T-helper 1 cell treated with Interleukin-12 subunit alpha and Interleukin-12 subunit beta and Interleukin-4 antibody, amounts not matched to agents 30 μg/mL and 1 μg/mL, for 36 hours (primary cell): Measurements from ENCODE around the gene IRF8.
"Not testable (repeated sequence)": the region's sequence is repeated elsewhere in the genome, so short reads cannot be mapped to it uniquely, and the experiment has no call there.

ENCODE experiments used
- H3K27ac Mint-ChIP-seq: one replicate; pipeline ENCODE4 v1.8.0; 2021; ENCODE audit warnings: mild to moderate bottlenecking, mixed read lengths
- H3K27me3 Mint-ChIP-seq: one replicate; pipeline ENCODE4 v1.8.0; 2021; ENCODE audit warnings: low read depth, mixed read lengths
- H3K36me3 Mint-ChIP-seq: one replicate; pipeline ENCODE4 v1.8.0; 2021; ENCODE audit warnings: low read depth, mixed read lengths
- H3K4me1 Mint-ChIP-seq: one replicate; pipeline ENCODE4 v1.8.0; 2021; ENCODE audit warnings: low read depth, mixed read lengths
- H3K4me3 Mint-ChIP-seq: one replicate; pipeline ENCODE4 v1.8.0; 2021; ENCODE audit warnings: mild to moderate bottlenecking, moderate library complexity, mixed read lengths
- H3K9me3 Mint-ChIP-seq: one replicate; pipeline ENCODE4 v1.8.0; 2021; ENCODE audit warnings: mixed read lengths

Gene IRF8

GRCh38 chr16:85897382-85897781 lies 1.6 kb upstream of the IRF8 start:
- Mint-ChIP-seq H3K27me3 (peaks cover 28% of the 10 kb centered on the region), H3K4me3 (peak overlapping the region; percentile 6), H3K27ac (no peak overlapping the region), H3K4me1 (peaks cover 36% of the 10 kb centered on the region), H3K9me3 (no peaks in the 10 kb centered on the region), H3K36me3 (no peaks in the 10 kb centered on the region)

- no peaks in the 10 kb centered on the region for H3K9me3 Mint-ChIP-seq
These were observed 482 bp downstream of the IRF8 start for GRCh38 chr16:85899444-85899843.

GRCh38 chr16:85900027-85900792 lies 1.2 kb downstream of the IRF8 start:
- Mint-ChIP-seq H3K36me3 (peaks cover 24% of the 10 kb centered on the region), H3K27ac (no peak overlapping the region), H3K4me3 (peak overlapping the region; percentile 83), H3K27me3 (peaks cover 27% of the 10 kb centered on the region), H3K9me3 (no peaks in the 10 kb centered on the region), H3K4me1 (peaks cover 58% of the 10 kb centered on the region)

More at GRCh38 chr16:85899444-85899843, 482 bp downstream of the IRF8 start:
- peaks cover 28% of the 10 kb centered on the region for H3K27me3 Mint-ChIP-seq
- H3K4me3 Mint-ChIP-seq = peak overlapping the region; percentile 83
- peaks cover 52% of the 10 kb centered on the region for H3K4me1 Mint-ChIP-seq
- peak overlapping the region; percentile 77 for H3K27ac Mint-ChIP-seq
- H3K36me3 Mint-ChIP-seq = peaks cover 16% of the 10 kb centered on the region

- H3K9me3 Mint-ChIP-seq = no peaks in the 10 kb centered on the region
- peaks cover 21% of the 10 kb centered on the region for H3K27me3 Mint-ChIP-seq
- H3K4me1 Mint-ChIP-seq = peaks cover 58% of the 10 kb centered on the region
- H3K27ac Mint-ChIP-seq = peak overlapping the region; percentile 52
- H3K4me3 Mint-ChIP-seq = no peak overlapping the region
- peaks cover 29% of the 10 kb centered on the region for H3K36me3 Mint-ChIP-seq
These were observed 2.1 kb downstream of the IRF8 start for GRCh38 chr16:85901110-85901509.

GRCh38 chr16:85901773-85902365 lies 2.9 kb downstream of the IRF8 start:
- no peaks in the 10 kb centered on the region for H3K9me3 Mint-ChIP-seq
- H3K4me3 Mint-ChIP-seq = peak overlapping the region; percentile 77
- H3K27ac Mint-ChIP-seq = peak overlapping the region; percentile 67
- H3K4me1 Mint-ChIP-seq = peaks cover 58% of the 10 kb centered on the region
- H3K27me3 Mint-ChIP-seq = peaks cover 19% of the 10 kb centered on the region
- H3K36me3 Mint-ChIP-seq = peaks cover 34% of the 10 kb centered on the region

- H3K4me1 Mint-ChIP-seq = peaks cover 57% of the 10 kb centered on the region
- peaks cover 12% of the 10 kb centered on the region for H3K27me3 Mint-ChIP-seq
- H3K4me3 Mint-ChIP-seq = peak overlapping the region; percentile 77
- peaks cover 34% of the 10 kb centered on the region for H3K36me3 Mint-ChIP-seq
- peak overlapping the region; percentile 97 for H3K27ac Mint-ChIP-seq
- no peaks in the 10 kb centered on the region for H3K9me3 Mint-ChIP-seq
These were observed 3.6 kb downstream of the IRF8 start for GRCh38 chr16:85902366-85903155.

GRCh38 chr16:85903559-85903958 lies 4.6 kb downstream of the IRF8 start:
- Mint-ChIP-seq H3K27ac (no peak overlapping the region), H3K4me3 (peak overlapping the region; percentile 77)

GRCh38 chr16:85905110-85906095 lies 6.4 kb downstream of the IRF8 start:
- Mint-ChIP-seq H3K4me1 (peaks cover 50% of the 10 kb centered on the region), H3K27ac (no peak overlapping the region), H3K4me3 (no peak overlapping the region), H3K36me3 (peaks cover 44% of the 10 kb centered on the region), H3K9me3 (no peaks in the 10 kb centered on the region), H3K27me3 (no peaks in the 10 kb centered on the region)

More at GRCh38 chr16:85903559-85903958, 4.6 kb downstream of the IRF8 start:
- H3K4me1 Mint-ChIP-seq = peaks cover 59% of the 10 kb centered on the region
- no peaks in the 10 kb centered on the region for H3K9me3 Mint-ChIP-seq
- H3K27me3 Mint-ChIP-seq = peaks cover 3% of the 10 kb centered on the region
- H3K36me3 Mint-ChIP-seq = peaks cover 38% of the 10 kb centered on the region

- no peaks in the 10 kb centered on the region for H3K9me3 Mint-ChIP-seq
- H3K27ac Mint-ChIP-seq = no peak overlapping the region
- H3K4me3 Mint-ChIP-seq = no peak overlapping the region
- H3K36me3 Mint-ChIP-seq = peaks cover 46% of the 10 kb centered on the region
- H3K4me1 Mint-ChIP-seq = peaks cover 43% of the 10 kb centered on the region
- no peaks in the 10 kb centered on the region for H3K27me3 Mint-ChIP-seq
These were observed 7.4 kb downstream of the IRF8 start for GRCh38 chr16:85906349-85906748.

GRCh38 chr16:85907231-85907630 lies 8.3 kb downstream of the IRF8 start:
- H3K9me3 Mint-ChIP-seq, H3K4me3 Mint-ChIP-seq, H3K27me3 Mint-ChIP-seq, H3K27ac Mint-ChIP-seq: not testable (repeated sequence)
- Mint-ChIP-seq H3K36me3 (peaks cover 47% of the 10 kb centered on the region), H3K4me1 (peaks cover 34% of the 10 kb centered on the region)

GRCh38 chr16:85908444-85908843 lies 9.5 kb downstream of the IRF8 start:
- Mint-ChIP-seq H3K27ac (peak overlapping the region; percentile 24), H3K36me3 (peaks cover 41% of the 10 kb centered on the region), H3K4me3 (no peak overlapping the region), H3K27me3 (no peaks in the 10 kb centered on the region), H3K9me3 (no peaks in the 10 kb centered on the region), H3K4me1 (peaks cover 22% of the 10 kb centered on the region)

GRCh38 chr16:85908889-85909589 lies 10.1 kb downstream of the IRF8 start:
- Mint-ChIP-seq H3K9me3 (no peaks in the 10 kb centered on the region), H3K4me1 (peaks cover 17% of the 10 kb centered on the region), H3K27me3 (no peaks in the 10 kb centered on the region), H3K36me3 (peaks cover 35% of the 10 kb centered on the region), H3K27ac (no peak overlapping the region), H3K4me3 (no peak overlapping the region)
